Measurements from ENCODE around the gene CBARP. TPM values are rescaled to one million over a fixed set of nuclear protein-coding genes. Genes with fewer than 3 reads are reported as not detected.

The CBARP gene
- total and polyA plus RNA-seq, 2 of the 13 experiments (the other 11 are each of a cell fraction or from before 2014, with no cell fraction given), result 1.2 to 1.4 TPM

DNA sequence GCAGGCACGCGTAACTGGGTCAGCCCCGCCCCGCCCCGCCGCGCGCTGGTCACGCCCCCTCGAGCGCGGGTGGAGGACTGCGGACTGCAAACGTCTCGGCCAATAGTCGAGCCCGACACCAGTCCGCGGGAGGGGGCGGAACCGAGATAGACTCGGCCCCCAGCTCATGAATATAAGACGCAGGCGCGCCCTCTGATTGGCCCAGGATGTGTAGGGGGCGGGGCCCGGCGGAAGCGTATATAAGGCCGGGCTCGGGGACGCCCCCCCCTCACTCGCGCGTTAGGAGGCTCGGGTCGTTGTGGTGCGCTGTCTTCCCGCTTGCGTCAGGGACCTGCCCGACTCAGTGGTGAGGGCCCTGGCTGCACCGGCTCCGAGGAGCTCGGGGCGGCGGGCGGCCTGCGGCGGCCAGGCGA lies 31.3 kb upstream of the CBARP start, which contains the start of gene CIRBP (continued):
- TF ChIP-seq ZNF274 (CRISPR knock-in tag; IDR thresholded peaks at IDR 0.05) (0 out of 2 replicates have a peak, but pooled peaks have one; percentile 13), SMAD1 (CRISPR knock-in tag; IDR thresholded peaks at IDR 0.05; ENCODE audit: borderline replicate concordance, low read depth) (no peak), SP2 (CRISPR knock-in tag; IDR thresholded peaks at IDR 0.05) (peak; percentile 70), ZFP41 (CRISPR knock-in tag; IDR thresholded peaks at IDR 0.05; ENCODE audit: borderline replicate concordance) (no peak), ISL2 (CRISPR knock-in tag; IDR thresholded peaks at IDR 0.05) (no peak), MAZ (IDR thresholded peaks at IDR 0.05; ENCODE audit: borderline replicate concordance, low read depth, low read length) (peak; percentile 90; the same call in 1 of the 2 replicates), MAZ (CRISPR knock-in tag; IDR thresholded peaks at IDR 0.05; ENCODE audit: low read depth) (peak; percentile 88), HNRNPLL (IDR thresholded peaks at IDR 0.05; ENCODE audit: low read depth, low read length, poor library complexity, severe bottlenecking) (peak; percentile 59), HNF4G (IDR thresholded peaks at IDR 0.05; ENCODE audit: borderline replicate concordance, low read depth, low read length) (no peak), HNF4G (CRISPR knock-in tag; IDR thresholded peaks at IDR 0.05; ENCODE audit: borderline replicate concordance, low read depth) (no peak), DMAP1 (CRISPR knock-in tag; IDR thresholded peaks at IDR 0.05) (no peak), RAD21 (CRISPR knock-in tag; IDR thresholded peaks at IDR 0.05) (no peak), ZNF10 (CRISPR knock-in tag; IDR thresholded peaks at IDR 0.05; ENCODE audit: borderline replicate concordance, low read depth) (no peak), ZNF12 (CRISPR knock-in tag; IDR thresholded peaks at IDR 0.05) (no peak), KLF6 (CRISPR knock-in tag; IDR thresholded peaks at IDR 0.05) (peak; percentile 28; the same call in 1 of the 2 replicates), BHLHE40 (IDR thresholded peaks at IDR 0.05; ENCODE audit: low read length) (no peak), ZBTB4 (CRISPR knock-in tag; IDR thresholded peaks at IDR 0.05; ENCODE audit: borderline replicate concordance) (no peak), NR2F1 (CRISPR knock-in tag; IDR thresholded peaks at IDR 0.05) (no peak)
- TF ChIP-seq, protein P1, sequence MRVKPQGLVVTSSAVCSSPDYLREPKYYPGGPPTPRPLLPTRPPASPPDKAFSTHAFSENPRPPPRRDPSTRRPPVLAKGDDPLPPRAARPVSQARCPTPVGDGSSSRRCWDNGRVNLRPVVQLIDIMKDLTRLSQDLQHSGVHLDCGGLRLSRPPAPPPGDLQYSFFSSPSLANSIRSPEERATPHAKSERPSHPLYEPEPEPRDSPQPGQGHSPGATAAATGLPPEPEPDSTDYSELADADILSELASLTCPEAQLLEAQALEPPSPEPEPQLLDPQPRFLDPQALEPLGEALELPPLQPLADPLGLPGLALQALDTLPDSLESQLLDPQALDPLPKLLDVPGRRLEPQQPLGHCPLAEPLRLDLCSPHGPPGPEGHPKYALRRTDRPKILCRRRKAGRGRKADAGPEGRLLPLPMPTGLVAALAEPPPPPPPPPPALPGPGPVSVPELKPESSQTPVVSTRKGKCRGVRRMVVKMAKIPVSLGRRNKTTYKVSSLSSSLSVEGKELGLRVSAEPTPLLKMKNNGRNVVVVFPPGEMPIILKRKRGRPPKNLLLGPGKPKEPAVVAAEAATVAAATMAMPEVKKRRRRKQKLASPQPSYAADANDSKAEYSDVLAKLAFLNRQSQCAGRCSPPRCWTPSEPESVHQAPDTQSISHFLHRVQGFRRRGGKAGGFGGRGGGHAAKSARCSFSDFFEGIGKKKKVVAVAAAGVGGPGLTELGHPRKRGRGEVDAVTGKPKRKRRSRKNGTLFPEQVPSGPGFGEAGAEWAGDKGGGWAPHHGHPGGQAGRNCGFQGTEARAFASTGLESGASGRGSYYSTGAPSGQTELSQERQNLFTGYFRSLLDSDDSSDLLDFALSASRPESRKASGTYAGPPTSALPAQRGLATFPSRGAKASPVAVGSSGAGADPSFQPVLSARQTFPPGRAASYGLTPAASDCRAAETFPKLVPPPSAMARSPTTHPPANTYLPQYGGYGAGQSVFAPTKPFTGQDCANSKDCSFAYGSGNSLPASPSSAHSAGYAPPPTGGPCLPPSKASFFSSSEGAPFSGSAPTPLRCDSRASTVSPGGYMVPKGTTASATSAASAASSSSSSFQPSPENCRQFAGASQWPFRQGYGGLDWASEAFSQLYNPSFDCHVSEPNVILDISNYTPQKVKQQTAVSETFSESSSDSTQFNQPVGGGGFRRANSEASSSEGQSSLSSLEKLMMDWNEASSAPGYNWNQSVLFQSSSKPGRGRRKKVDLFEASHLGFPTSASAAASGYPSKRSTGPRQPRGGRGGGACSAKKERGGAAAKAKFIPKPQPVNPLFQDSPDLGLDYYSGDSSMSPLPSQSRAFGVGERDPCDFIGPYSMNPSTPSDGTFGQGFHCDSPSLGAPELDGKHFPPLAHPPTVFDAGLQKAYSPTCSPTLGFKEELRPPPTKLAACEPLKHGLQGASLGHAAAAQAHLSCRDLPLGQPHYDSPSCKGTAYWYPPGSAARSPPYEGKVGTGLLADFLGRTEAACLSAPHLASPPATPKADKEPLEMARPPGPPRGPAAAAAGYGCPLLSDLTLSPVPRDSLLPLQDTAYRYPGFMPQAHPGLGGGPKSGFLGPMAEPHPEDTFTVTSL (CRISPR knock-in tag; IDR thresholded peaks at IDR 0.05; ENCODE audit: borderline replicate concordance), result no peak
- TF ChIP-seq, protein P2, sequence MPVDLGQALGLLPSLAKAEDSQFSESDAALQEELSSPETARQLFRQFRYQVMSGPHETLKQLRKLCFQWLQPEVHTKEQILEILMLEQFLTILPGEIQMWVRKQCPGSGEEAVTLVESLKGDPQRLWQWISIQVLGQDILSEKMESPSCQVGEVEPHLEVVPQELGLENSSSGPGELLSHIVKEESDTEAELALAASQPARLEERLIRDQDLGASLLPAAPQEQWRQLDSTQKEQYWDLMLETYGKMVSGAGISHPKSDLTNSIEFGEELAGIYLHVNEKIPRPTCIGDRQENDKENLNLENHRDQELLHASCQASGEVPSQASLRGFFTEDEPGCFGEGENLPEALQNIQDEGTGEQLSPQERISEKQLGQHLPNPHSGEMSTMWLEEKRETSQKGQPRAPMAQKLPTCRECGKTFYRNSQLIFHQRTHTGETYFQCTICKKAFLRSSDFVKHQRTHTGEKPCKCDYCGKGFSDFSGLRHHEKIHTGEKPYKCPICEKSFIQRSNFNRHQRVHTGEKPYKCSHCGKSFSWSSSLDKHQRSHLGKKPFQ (CRISPR knock-in tag; IDR thresholded peaks at IDR 0.05; ENCODE audit: insufficient replicate concordance), result no peak
